Measurements from ENCODE around the gene FAM89A. TPM values are rescaled to one million over a fixed set of nuclear protein-coding genes. Genes with fewer than 3 reads are reported as not detected.

FAM89A gene
- total and polyA plus RNA-seq, 2 of the 13 experiments (the other 11 are each of a cell fraction or from before 2014, with no cell fraction given): 0.35 to 0.44 TPM

DNA sequence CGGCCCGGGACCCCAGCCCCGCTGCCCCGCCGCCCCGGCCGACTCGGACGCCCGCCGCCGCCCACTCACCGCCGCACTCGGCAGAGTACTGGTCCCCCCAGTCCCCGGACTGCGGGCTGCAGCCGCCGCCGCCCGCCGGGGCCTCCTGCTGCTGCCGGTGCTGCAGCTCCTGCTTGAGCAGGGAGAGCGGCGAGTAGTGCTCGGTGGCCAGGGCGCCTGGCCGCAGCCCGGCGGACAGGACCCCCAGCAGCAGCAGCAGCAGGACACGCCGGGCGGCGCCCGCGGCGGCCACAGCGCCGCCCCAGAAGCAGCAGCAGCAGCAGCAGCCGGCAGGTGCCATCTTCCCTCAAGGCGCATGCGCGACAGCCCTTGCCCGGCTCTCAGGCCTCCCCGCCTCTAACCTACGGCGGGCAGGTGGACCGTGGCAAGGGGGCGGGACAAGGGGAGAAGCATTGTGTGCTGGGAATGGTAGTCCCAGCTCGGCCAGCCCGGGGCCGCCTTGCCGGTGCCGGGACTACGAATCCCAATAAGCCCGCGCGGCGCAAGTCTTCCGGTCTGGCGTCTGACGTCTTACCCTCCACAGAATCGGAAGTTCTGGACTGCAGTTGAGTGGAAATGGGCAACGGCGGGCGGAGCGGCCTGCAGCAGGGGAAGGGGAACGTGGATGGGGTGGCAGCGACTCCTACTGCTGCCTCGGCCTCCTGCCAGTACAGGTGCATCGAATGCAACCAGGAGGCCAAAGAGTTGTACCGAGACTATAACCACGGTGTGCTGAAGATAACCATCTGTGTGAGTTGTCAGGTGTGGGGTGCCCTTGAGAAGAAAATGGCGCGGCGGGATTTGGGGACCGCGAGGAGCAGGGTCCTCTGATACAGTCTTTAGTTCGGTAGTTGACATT lies 61.3 kb downstream of the FAM89A start, which contains the start of the genes ARV1 and TTC13 (continued):
- TF ChIP-seq, protein P1, sequence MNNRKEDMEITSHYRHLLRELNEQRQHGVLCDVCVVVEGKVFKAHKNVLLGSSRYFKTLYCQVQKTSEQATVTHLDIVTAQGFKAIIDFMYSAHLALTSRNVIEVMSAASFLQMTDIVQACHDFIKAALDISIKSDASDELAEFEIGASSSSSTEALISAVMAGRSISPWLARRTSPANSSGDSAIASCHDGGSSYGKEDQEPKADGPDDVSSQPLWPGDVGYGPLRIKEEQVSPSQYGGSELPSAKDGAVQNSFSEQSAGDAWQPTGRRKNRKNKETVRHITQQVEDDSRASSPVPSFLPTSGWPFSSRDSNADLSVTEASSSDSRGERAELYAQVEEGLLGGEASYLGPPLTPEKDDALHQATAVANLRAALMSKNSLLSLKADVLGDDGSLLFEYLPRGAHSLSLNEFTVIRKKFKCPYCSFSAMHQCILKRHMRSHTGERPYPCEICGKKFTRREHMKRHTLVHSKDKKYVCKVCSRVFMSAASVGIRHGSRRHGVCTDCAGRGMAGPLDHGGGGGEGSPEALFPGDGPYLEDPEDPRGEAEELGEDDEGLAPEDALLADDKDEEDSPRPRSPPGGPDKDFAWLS (CRISPR knock-in tag; IDR thresholded peaks at IDR 0.05; ENCODE audit: borderline replicate concordance): no peak
- TF ChIP-seq, protein P2, sequence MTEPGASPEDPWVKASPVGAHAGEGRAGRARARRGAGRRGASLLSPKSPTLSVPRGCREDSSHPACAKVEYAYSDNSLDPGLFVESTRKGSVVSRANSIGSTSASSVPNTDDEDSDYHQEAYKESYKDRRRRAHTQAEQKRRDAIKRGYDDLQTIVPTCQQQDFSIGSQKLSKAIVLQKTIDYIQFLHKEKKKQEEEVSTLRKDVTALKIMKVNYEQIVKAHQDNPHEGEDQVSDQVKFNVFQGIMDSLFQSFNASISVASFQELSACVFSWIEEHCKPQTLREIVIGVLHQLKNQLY (CRISPR knock-in tag; IDR thresholded peaks at IDR 0.05): peak; percentile 23; the same call in 1 of the 2 replicates
- TF ChIP-seq SMAD1 (CRISPR knock-in tag; IDR thresholded peaks at IDR 0.05; ENCODE audit: borderline replicate concordance, low read depth): peak; percentile 81; the same call in 1 of the 2 replicates
- peak; percentile 76 for TF ChIP-seq KDM5A (IDR thresholded peaks at IDR 0.05; ENCODE audit: borderline replicate concordance, low read length)
- TF ChIP-seq ZNF546 (CRISPR knock-in tag; conservative IDR thresholded peaks at IDR 0.05): no peak
- TF ChIP-seq ZKSCAN8 (CRISPR knock-in tag; IDR thresholded peaks at IDR 0.05; ENCODE audit: borderline replicate concordance): peak; percentile 60; the same call in 1 of the 2 replicates
- peak; percentile 90; the same call in 1 of the 2 replicates for TF ChIP-seq SMAD3 (CRISPR knock-in tag; IDR thresholded peaks at IDR 0.05)
- TF ChIP-seq, protein P3, sequence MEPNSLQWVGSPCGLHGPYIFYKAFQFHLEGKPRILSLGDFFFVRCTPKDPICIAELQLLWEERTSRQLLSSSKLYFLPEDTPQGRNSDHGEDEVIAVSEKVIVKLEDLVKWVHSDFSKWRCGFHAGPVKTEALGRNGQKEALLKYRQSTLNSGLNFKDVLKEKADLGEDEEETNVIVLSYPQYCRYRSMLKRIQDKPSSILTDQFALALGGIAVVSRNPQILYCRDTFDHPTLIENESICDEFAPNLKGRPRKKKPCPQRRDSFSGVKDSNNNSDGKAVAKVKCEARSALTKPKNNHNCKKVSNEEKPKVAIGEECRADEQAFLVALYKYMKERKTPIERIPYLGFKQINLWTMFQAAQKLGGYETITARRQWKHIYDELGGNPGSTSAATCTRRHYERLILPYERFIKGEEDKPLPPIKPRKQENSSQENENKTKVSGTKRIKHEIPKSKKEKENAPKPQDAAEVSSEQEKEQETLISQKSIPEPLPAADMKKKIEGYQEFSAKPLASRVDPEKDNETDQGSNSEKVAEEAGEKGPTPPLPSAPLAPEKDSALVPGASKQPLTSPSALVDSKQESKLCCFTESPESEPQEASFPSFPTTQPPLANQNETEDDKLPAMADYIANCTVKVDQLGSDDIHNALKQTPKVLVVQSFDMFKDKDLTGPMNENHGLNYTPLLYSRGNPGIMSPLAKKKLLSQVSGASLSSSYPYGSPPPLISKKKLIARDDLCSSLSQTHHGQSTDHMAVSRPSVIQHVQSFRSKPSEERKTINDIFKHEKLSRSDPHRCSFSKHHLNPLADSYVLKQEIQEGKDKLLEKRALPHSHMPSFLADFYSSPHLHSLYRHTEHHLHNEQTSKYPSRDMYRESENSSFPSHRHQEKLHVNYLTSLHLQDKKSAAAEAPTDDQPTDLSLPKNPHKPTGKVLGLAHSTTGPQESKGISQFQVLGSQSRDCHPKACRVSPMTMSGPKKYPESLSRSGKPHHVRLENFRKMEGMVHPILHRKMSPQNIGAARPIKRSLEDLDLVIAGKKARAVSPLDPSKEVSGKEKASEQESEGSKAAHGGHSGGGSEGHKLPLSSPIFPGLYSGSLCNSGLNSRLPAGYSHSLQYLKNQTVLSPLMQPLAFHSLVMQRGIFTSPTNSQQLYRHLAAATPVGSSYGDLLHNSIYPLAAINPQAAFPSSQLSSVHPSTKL (CRISPR knock-in tag; IDR thresholded peaks at IDR 0.05): peak; percentile 76
- no peak for TF ChIP-seq ZBTB42 (CRISPR knock-in tag; IDR thresholded peaks at IDR 0.05)
- 0 out of 2 replicates have a peak, but pooled peaks have one; percentile 59 for TF ChIP-seq ZIK1 (CRISPR knock-in tag; IDR thresholded peaks at IDR 0.05; ENCODE audit: borderline replicate concordance, low read depth)
- peak; percentile 99 for TF ChIP-seq THAP11 (CRISPR knock-in tag; IDR thresholded peaks at IDR 0.05)
- TF ChIP-seq ZNF451 (CRISPR knock-in tag; IDR thresholded peaks at IDR 0.05): no peak
- TF ChIP-seq YEATS4 (CRISPR knock-in tag; IDR thresholded peaks at IDR 0.05; ENCODE audit: borderline replicate concordance): peak; percentile 41; the same call in 1 of the 2 replicates
- no peak for TF ChIP-seq ZNF33A (CRISPR knock-in tag; IDR thresholded peaks at IDR 0.05; ENCODE audit: borderline replicate concordance)
- no peak for TF ChIP-seq REL (CRISPR knock-in tag; conservative IDR thresholded peaks at IDR 0.05)
- TF ChIP-seq ZFP82 (CRISPR knock-in tag; IDR thresholded peaks at IDR 0.05; ENCODE audit: borderline replicate concordance): 0 out of 2 replicates have a peak, but pooled peaks have one; percentile 32
- TF ChIP-seq NRL (CRISPR knock-in tag; IDR thresholded peaks at IDR 0.05; ENCODE audit: borderline replicate concordance): peak; percentile 91; the same call in 1 of the 2 replicates
- TF ChIP-seq KDM3A (CRISPR knock-in tag; IDR thresholded peaks at IDR 0.05; ENCODE audit: low read depth): peak; percentile 82; the same call in 1 of the 2 replicates
- no peak for TF ChIP-seq ATAD3A (CRISPR knock-in tag; IDR thresholded peaks at IDR 0.05)
- TF ChIP-seq NR2F1 (CRISPR knock-in tag; IDR thresholded peaks at IDR 0.05): no peak
- no peak for TF ChIP-seq MAFF (IDR thresholded peaks at IDR 0.05; ENCODE audit: low read depth, low read length)
- TF ChIP-seq ZNF607 (CRISPR knock-in tag; IDR thresholded peaks at IDR 0.05; ENCODE audit: borderline replicate concordance): peak; percentile 78; the same call in 1 of the 2 replicates

All from HepG2 (cell line).